Glomerular endothelial cell (primary cell): ENCODE data around the gene PCDH20. TPM values are rescaled to one million over a fixed set of nuclear protein-coding genes. Genes with fewer than 3 reads are reported as not detected.
"Not testable (repeated sequence)": the region's sequence is repeated elsewhere in the genome, so short reads cannot be mapped to it uniquely, and the experiment has no call there.

Experiments
- DNase-seq: peaks from one replicate; pipeline ENCODE4 v3.0.0-alpha.2; 2011; ENCODE audit warnings: low read depth, low spot score; ENCODE audit errors: extremely low read depth
- total RNA-seq: library from RNA; depleted of rRNA; stranded (reverse); fragments of >200 nt; gene quantifications from 2 replicates; pipeline ENCODE4 v1.2.3, GENCODE V29; 2015

The PCDH20 gene
- 0.10 TPM in 1 of 2 replicates, not detected in the other for total RNA-seq

- DNase-seq: no peak
These were observed at the start of gene PCDH20 for GRCh38 chr13:61415749-61416148. Gene PCDH20 (minus strand): TSS chr13:61415849. CDS start chr13:61415158, 691 bp downstream.

GRCh38 chr13:61463024-61463423 lies 47.4 kb upstream of the PCDH20 start:
- DNase-seq: no peak

- no peak for DNase-seq
These were observed 37.5 kb upstream of the PCDH20 start for GRCh38 chr13:61453121-61453520.

GRCh38 chr13:61432029-61432428 lies 16.4 kb upstream of the PCDH20 start:
- DNase-seq: no peak

- DNase-seq: no peak
These were observed 8.3 kb upstream of the PCDH20 start for GRCh38 chr13:61423915-61424314.

GRCh38 chr13:61417086-61417570 lies 1.5 kb upstream of the PCDH20 start:
- no peak for DNase-seq

- DNase-seq: no peak
These were observed 459 bp downstream of the PCDH20 start for GRCh38 chr13:61415058-61415721.

- no peak for DNase-seq
These were observed 977 bp downstream of the PCDH20 start for GRCh38 chr13:61414686-61415057.

GRCh38 chr13:61413572-61414535 lies 1.8 kb downstream of the PCDH20 start:
- no peak for DNase-seq

- DNase-seq: no peak
These were observed 4.9 kb downstream of the PCDH20 start for GRCh38 chr13:61410669-61411297.

GRCh38 chr13:61410266-61410665 lies 5.4 kb downstream of the PCDH20 start:
- no peak for DNase-seq

- no peak for DNase-seq
These were observed 7.1 kb downstream of the PCDH20 start for GRCh38 chr13:61408571-61408970.

GRCh38 chr13:61406275-61406674 lies 9.4 kb downstream of the PCDH20 start:
- no peak for DNase-seq

GRCh38 chr13:61396121-61396520 lies 19.5 kb downstream of the PCDH20 start:
- DNase-seq: no peak

GRCh38 chr13:61391426-61391825 lies 24.2 kb downstream of the PCDH20 start:
- no peak for DNase-seq

GRCh38 chr13:61387694-61388093 lies 28.0 kb downstream of the PCDH20 start:
- DNase-seq: no peak

GRCh38 chr13:61383111-61383510 lies 32.5 kb downstream of the PCDH20 start:
- no peak for DNase-seq

- DNase-seq: no peak
These were observed 45.1 kb downstream of the PCDH20 start for GRCh38 chr13:61370520-61370919.

GRCh38 chr13:61364690-61365089 lies 51.0 kb downstream of the PCDH20 start:
- not testable (repeated sequence) for DNase-seq

GRCh38 chr13:61362522-61362921 lies 53.1 kb downstream of the PCDH20 start:
- no peak for DNase-seq
